Cardiac fibroblast (primary cell): ENCODE data around the gene SFXN2.
"Not testable (repeated sequence)": the region's sequence is repeated elsewhere in the genome, so short reads cannot be mapped to it uniquely, and the experiment has no call there.

ENCODE experiments used
- DNase-seq, 2 donors: peaks; one replicate each; pipeline versions ENCODE4 v3.0.0 to v3.0.0-alpha.2; 2010; ENCODE audit warnings: low read depth in 2 of 2
- H3K4me3 ChIP-seq, 2 donors: replicated peaks in 1 of 2; 1 replicate in 1 of 2; 2 replicates in 1 of 2; pipeline ENCODE4 v1.5.1; 2011; ENCODE audit warnings: low read depth in 2 of 2, low read length in 2 of 2, mild to moderate bottlenecking in 2 of 2, moderate library complexity in 1 of 2
- TF ChIP-seq, protein P1 (sequence below): IDR thresholded peaks from one replicate; pipeline ENCODE4 v1.5.1; 2011; ENCODE audit warnings: low read depth, mild to moderate bottlenecking, low read length, inconsistent platforms

SFXN2 gene

GRCh38 chr10:102712843-102713538 is 1.4 kb upstream of the SFXN2 start:
- H3K4me3 ChIP-seq = peak overlapping the region; percentile 91 to 95
- no peak for DNase-seq
- TF ChIP-seq, protein P1, sequence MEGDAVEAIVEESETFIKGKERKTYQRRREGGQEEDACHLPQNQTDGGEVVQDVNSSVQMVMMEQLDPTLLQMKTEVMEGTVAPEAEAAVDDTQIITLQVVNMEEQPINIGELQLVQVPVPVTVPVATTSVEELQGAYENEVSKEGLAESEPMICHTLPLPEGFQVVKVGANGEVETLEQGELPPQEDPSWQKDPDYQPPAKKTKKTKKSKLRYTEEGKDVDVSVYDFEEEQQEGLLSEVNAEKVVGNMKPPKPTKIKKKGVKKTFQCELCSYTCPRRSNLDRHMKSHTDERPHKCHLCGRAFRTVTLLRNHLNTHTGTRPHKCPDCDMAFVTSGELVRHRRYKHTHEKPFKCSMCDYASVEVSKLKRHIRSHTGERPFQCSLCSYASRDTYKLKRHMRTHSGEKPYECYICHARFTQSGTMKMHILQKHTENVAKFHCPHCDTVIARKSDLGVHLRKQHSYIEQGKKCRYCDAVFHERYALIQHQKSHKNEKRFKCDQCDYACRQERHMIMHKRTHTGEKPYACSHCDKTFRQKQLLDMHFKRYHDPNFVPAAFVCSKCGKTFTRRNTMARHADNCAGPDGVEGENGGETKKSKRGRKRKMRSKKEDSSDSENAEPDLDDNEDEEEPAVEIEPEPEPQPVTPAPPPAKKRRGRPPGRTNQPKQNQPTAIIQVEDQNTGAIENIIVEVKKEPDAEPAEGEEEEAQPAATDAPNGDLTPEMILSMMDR = no peak

GRCh38 chr10:102713539-102713813 is 960 bp upstream of the SFXN2 start:
- TF ChIP-seq, protein P1 = peak; percentile 68
- peak overlapping the region; percentile 91 to 95 for H3K4me3 ChIP-seq
- DNase-seq = no peak

DNA sequence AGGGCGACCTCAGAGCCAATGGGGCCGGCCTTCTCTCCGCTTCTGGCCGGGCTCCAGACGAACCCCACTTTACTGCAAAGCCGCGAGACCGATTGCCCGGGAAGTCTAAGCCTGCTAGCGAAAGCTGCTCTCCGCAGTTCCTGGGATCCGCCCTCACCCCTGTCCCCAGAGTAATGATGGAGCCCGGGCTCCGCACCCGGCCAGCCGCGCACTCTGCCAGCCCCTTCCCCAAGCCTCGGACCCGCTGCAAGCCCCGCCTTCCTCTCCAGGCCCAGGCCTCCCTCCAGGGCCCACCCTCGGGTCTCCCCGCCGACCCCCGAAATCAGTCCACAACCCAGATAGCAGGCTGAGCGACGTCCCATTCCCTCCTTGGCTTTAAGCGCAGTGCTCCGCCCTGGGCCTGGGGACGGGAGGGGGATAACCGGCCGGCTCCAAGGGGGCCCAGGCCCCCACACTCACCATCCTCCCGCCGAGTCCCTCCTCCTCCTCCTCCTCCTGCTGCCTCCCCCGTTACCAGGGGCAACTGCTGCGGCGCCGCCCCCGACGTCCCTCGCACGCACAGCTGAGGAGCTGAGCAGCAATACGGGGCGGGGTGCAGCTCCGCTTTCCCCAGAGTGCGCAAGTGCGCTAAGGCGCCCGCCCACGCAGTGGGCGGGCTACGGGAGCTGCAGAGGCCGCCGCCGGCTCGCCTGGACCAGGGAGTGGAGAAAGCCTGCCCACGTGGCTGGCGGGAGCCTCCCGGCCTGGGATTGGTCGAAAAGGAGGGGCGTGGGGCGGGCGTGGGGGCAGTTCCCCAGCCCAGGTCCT is 419 bp upstream of the SFXN2 start, which contains the start of gene ARL3:
TSS of gene ARL3 (minus strand) at position 584 of the 807 bp plus-strand sequence. CDS start at position 462, 122 bp downstream.
- DNase-seq = peak; percentile 98 to 99
- peak within 1 kb of the TSS; percentile 91 to 97 for H3K4me3 ChIP-seq
- TF ChIP-seq, protein P1 = no peak

- TF ChIP-seq, protein P1 = no peak
- no peak overlapping the region for H3K4me3 ChIP-seq
- no peak for DNase-seq
Measured at GRCh38 chr10:102715880-102716279, 1.4 kb downstream of the SFXN2 start.

GRCh38 chr10:102716900-102717565 is 2.6 kb downstream of the SFXN2 start:
- H3K4me3 ChIP-seq, DNase-seq: not testable (repeated sequence)

GRCh38 chr10:102718220-102718619 is 3.8 kb downstream of the SFXN2 start:
- no peak overlapping the region for H3K4me3 ChIP-seq
- peak; percentile 62 to 67 for DNase-seq
- TF ChIP-seq, protein P1 = no peak

DNA sequence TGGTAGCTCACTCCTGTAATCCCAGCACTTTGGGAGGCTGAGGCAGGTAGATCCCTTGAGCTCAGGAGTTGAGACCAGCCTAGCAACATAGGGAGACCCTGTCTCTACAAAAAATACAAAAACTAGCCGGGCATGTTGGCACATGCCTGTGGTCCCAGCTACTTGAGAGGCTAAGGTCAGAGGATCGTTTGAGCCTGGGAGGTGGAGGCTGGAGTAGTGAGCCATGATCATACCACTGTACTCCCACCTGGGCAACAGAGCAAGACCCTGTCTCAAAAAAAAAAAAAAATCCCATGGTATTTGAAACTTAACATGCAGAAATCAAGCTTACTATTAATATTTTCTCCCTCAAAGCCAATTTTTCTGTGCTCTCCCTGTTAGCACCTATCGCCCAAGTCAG is 5.9 kb downstream of the SFXN2 start:
- no peak overlapping the region for H3K4me3 ChIP-seq
- TF ChIP-seq, protein P1 = no peak
- DNase-seq = no peak
